Loucy (cell line): ENCODE data around the gene SCFD2.

Source experiments
- CTCF ChIP-seq: fragments of 200-600 bp; sonication (generic); conservative IDR thresholded peaks from 2 replicates; pipeline ENCODE4 v1.5.1; 2014; ENCODE audit warnings: mild to moderate bottlenecking, antibody characterized with exemption, low read length
- EZH2phosphoT487 ChIP-seq: fragments of 200-600 bp; IDR thresholded peaks from 2 replicates; pipeline ENCODE4 v1.6.1; 2018; ENCODE audit warnings: antibody characterized with exemption, mild to moderate bottlenecking, moderate library complexity, borderline replicate concordance

- TF ChIP-seq CTCF, result no peak
- TF ChIP-seq EZH2phosphoT487, result no peak
These were observed 297.0 kb downstream of the SCFD2 start for GRCh38 chr4:53068755-53069330.
